HG03159 (cell line): ENCODE results near the gene PPOX.

ENCODE experiments used
- ATAC-seq: cut with Tn5 transposase; IDR thresholded peaks from one replicate; pipeline ENCODE4 v1.9.1; 2021; ENCODE audit warnings: mild to moderate bottlenecking, moderate library complexity; ENCODE audit not compliant: unreplicated experiment

Gene PPOX

GRCh38 chr1:161196521-161197451 lies 30.6 kb downstream of the PPOX start:
- ATAC-seq, result no peak

- ATAC-seq, result no peak
Measured at GRCh38 chr1:161197560-161198193, 31.5 kb downstream of the PPOX start.

GRCh38 chr1:161198194-161198896 lies 32.1 kb downstream of the PPOX start:
- no peak for ATAC-seq

- no peak for ATAC-seq
Measured at GRCh38 chr1:161198897-161199431, 32.7 kb downstream of the PPOX start, which contains the start of gene ADAMTS4. TSS of gene ADAMTS4 (minus strand) at chr1:161199054. CDS start at chr1:161198627, 427 bp downstream.

- ATAC-seq, result no peak
Measured at GRCh38 chr1:161199506-161200139, 33.4 kb downstream of the PPOX start.

- no peak for ATAC-seq
Measured at GRCh38 chr1:161200421-161200991, 34.3 kb downstream of the PPOX start.

GRCh38 chr1:161200992-161201835 lies 35.0 kb downstream of the PPOX start:
- peak; percentile 9 for ATAC-seq

- ATAC-seq, result peak; percentile 94
Measured at GRCh38 chr1:161201836-161202712, 35.8 kb downstream of the PPOX start, which contains the start of gene NDUFS2. TSS of gene NDUFS2 (plus strand) at chr1:161202367. CDS start at chr1:161202386, 19 bp downstream.

- ATAC-seq, result no peak
Measured at GRCh38 chr1:161206411-161207140, 40.4 kb downstream of the PPOX start.

GRCh38 chr1:161207173-161207572 lies 40.9 kb downstream of the PPOX start:
- no peak for ATAC-seq

- peak; percentile 63 for ATAC-seq
Measured at GRCh38 chr1:161209790-161210409, 43.7 kb downstream of the PPOX start.

- ATAC-seq, result no peak
Measured at GRCh38 chr1:161214369-161214768, 48.1 kb downstream of the PPOX start.

GRCh38 chr1:161215076-161215475 lies 48.9 kb downstream of the PPOX start, which contains the start of gene FCER1G:
TSS of gene FCER1G (plus strand) at chr1:161215295. CDS start at chr1:161215322, 27 bp downstream.
- ATAC-seq, result no peak

GRCh38 chr1:161216945-161217712 lies 50.9 kb downstream of the PPOX start:
- ATAC-seq, result peak; percentile 82

GRCh38 chr1:161217831-161218230 lies 51.6 kb downstream of the PPOX start:
- no peak for ATAC-seq
